ENCODE measurements around the gene MT1G.

DNA sequence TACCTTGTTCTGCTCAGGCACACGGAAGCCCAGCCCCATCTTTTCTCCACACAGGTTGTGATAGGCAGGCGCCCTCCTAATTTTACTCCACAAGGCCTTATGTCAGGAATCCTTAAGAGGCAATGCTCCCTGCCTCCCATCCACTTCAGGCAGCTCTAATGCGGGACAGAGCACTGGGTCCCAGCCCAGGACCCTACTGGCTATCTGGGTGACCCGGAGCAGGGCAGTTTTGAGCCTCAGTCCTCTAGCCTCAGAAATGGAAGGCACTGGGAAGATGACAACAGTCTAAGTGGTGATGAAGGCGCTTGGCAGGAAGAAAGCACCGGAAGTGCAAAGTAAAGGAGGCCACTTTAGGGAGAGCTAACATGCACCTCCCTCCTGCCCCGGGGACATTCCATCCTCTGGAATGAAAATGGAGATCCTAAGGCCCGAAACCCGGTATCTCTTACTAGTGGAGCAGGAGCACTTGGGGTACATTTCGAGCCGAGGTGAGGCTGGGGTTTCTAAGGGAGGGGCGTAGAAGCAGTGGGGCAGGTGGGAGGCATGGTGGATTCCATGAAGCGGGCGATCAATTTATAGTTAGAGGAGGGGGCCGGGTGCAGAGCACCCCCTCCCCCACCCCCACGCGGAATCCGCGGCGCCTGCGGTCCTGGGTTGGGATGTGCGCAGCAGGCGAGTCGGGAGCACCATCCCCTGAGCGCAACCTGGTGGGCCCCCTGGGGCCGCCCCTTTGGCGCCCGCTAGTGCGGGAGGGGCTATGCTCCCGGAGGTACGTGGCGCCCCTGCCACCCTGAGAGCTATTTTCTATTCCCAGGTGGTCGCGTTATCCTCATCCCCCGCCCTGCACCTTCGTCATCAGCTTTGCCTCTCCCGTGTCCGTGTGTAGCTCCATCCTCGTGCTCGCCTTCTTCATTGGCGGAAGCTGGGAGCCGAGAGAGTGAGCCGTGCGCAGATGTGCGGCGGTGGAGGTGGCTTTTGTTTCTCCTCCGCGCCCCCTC is 5.2 kb downstream of the MT1G start:
- TF ChIP-seq, protein P1, sequence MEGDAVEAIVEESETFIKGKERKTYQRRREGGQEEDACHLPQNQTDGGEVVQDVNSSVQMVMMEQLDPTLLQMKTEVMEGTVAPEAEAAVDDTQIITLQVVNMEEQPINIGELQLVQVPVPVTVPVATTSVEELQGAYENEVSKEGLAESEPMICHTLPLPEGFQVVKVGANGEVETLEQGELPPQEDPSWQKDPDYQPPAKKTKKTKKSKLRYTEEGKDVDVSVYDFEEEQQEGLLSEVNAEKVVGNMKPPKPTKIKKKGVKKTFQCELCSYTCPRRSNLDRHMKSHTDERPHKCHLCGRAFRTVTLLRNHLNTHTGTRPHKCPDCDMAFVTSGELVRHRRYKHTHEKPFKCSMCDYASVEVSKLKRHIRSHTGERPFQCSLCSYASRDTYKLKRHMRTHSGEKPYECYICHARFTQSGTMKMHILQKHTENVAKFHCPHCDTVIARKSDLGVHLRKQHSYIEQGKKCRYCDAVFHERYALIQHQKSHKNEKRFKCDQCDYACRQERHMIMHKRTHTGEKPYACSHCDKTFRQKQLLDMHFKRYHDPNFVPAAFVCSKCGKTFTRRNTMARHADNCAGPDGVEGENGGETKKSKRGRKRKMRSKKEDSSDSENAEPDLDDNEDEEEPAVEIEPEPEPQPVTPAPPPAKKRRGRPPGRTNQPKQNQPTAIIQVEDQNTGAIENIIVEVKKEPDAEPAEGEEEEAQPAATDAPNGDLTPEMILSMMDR (IDR thresholded peaks at IDR 0.05; ENCODE audit: low read length): no peak
- TF ChIP-seq EZH2 (optimal IDR thresholded peaks at IDR 0.05; ENCODE audit: low read depth, low read length): no peak
